H1 (cell line): Measurements from ENCODE around the gene SLC1A3. TPM values are rescaled to one million over a fixed set of nuclear protein-coding genes. Genes with fewer than 3 reads are reported as not detected.

Experiments
- CTCF ChIA-PET: fragments of 300-600 bp; sonication (Branson Sonifier 250); formaldehyde crosslinking; loops from one replicate; lab custom pipeline; 2021; ENCODE audit not compliant: partially characterized antibody; lab: Charles Lee
- POLR2A ChIA-PET: fragments of 300-600 bp; sonication (Branson Sonifier 250); formaldehyde crosslinking; loops from one replicate; lab custom pipeline; 2021; ENCODE audit warnings: inconsistent platforms; ENCODE audit not compliant: partially characterized antibody; lab: Charles Lee
- DNase-seq, 2 experiments: peaks; one replicate each; pipeline versions ENCODE4 v3.0.0 to v3.0.0-alpha.2; 2010 to 2022; ENCODE audit warnings: low spot score in 2 of 2, low read depth in 1 of 2, mixed read lengths in 1 of 2
- FAIRE-seq: peaks from 2 replicates; lab custom pipeline; 2011; peaks lifted over from hg19 to GRCh38; lab: Jason Lieb, UNC
- H2AFZ ChIP-seq: 2 replicates; pipeline ENCODE4 v1.8.1; 2012; ENCODE audit warnings: low read length, inconsistent platforms
- H2AK5ac ChIP-seq: 2 replicates; pipeline ENCODE4 v1.6.1; 2013; ENCODE audit warnings: low read depth, low read length
- H2BK120ac ChIP-seq: replicated peaks from 2 replicates; pipeline ENCODE3; 2013; ENCODE audit warnings: low read depth, low read length, inconsistent platforms
- H2BK12ac ChIP-seq: 2 replicates; pipeline ENCODE4 v1.6.1; 2013; ENCODE audit warnings: low read depth, low read length
- H2BK15ac ChIP-seq: 2 replicates; pipeline ENCODE4 v1.6.1; 2013; ENCODE audit warnings: low read length
- H2BK20ac ChIP-seq: 2 replicates; pipeline ENCODE4 v1.6.1; 2013; ENCODE audit warnings: low read length
- H2BK5ac ChIP-seq: 2 replicates; pipeline ENCODE4 v1.6.1; 2013; ENCODE audit warnings: low read depth, low read length
- H3K14ac ChIP-seq: 2 replicates; pipeline ENCODE4 v1.6.1; 2013; ENCODE audit warnings: inconsistent platforms; ENCODE audit not compliant: insufficient read length
- H3K18ac ChIP-seq: 2 replicates; pipeline ENCODE4 v1.6.1; 2013; ENCODE audit warnings: low read length; ENCODE audit errors: extremely low read depth
- H3K23ac ChIP-seq: 2 replicates; pipeline ENCODE4 v1.6.1; 2013; ENCODE audit warnings: inconsistent platforms; ENCODE audit not compliant: insufficient read length
- H3K23me2 ChIP-seq: 2 replicates; pipeline ENCODE4 v1.6.1; 2013; ENCODE audit warnings: low read depth, low read length
- H3K27ac ChIP-seq: 2 replicates; pipeline ENCODE4 v1.6.1; 2011; ENCODE audit warnings: low read depth, low read length, inconsistent platforms
- H3K27me3 ChIP-seq, 4 experiments: replicated peaks in 1 of 4; 1 replicate in 1 of 4; 2 replicates in 3 of 4; pipeline versions ENCODE4 v1.6.1 to v1.8.1; 2011 to 2013; ENCODE audit warnings: low read length in 3 of 4, mild to moderate bottlenecking in 3 of 4, inconsistent platforms in 2 of 4, mixed read lengths in 2 of 4, moderate library complexity in 1 of 4; ENCODE audit not compliant: control insufficient read depth in 3 of 4, insufficient read depth in 3 of 4; ENCODE audit errors: extremely low read depth in 1 of 4
- H3K36me3 ChIP-seq, 4 experiments: 2 replicates each; pipeline versions ENCODE4 v1.6.1 to v1.8.1; 2011 to 2013; ENCODE audit warnings: mild to moderate bottlenecking in 4 of 4, low read length in 3 of 4, moderate library complexity in 2 of 4, control low read depth in 1 of 4, inconsistent platforms in 1 of 4; ENCODE audit not compliant: insufficient read depth in 4 of 4, control insufficient read depth in 2 of 4
- H3K4ac ChIP-seq: replicated peaks from 2 replicates; pipeline ENCODE3; 2013; ENCODE audit warnings: low read length, low read depth, mixed read lengths, inconsistent platforms; ENCODE audit not compliant: insufficient read length
- H3K4me1 ChIP-seq, 4 experiments: replicated peaks in 1 of 4; 1 replicate in 1 of 4; 2 replicates in 3 of 4; pipeline versions ENCODE4 v1.6.1 to v1.8.1; 2011 to 2013; ENCODE audit warnings: low read length in 3 of 4, inconsistent platforms in 2 of 4, mixed read lengths in 1 of 4; ENCODE audit not compliant: insufficient read depth in 4 of 4, control insufficient read depth in 3 of 4
- H3K4me2 ChIP-seq, 2 experiments: 2 replicates each; pipeline versions ENCODE4 v1.6.1 to v1.8.1; 2011 to 2013; ENCODE audit warnings: low read depth in 2 of 2, low read length in 2 of 2, control low read depth in 1 of 2, inconsistent platforms in 1 of 2, mild to moderate bottlenecking in 1 of 2; ENCODE audit not compliant: insufficient read depth in 1 of 2
- H3K4me3 ChIP-seq, 4 experiments: fragments of 200-600, 300-600 bp in 1 of 4; sonication (generic), shearing (Covaris generic), sonication (Bioruptor Twin) in 1 of 4; 2 replicates each; pipeline versions ENCODE4 v1.5.1 to v1.8.1; 2011 to 2016; ENCODE audit warnings: low read length in 4 of 4, low read depth in 3 of 4, control low read depth in 2 of 4, inconsistent platforms in 2 of 4, mild to moderate bottlenecking in 2 of 4, mixed read lengths in 1 of 4, moderate library complexity in 1 of 4; ENCODE audit not compliant: insufficient read depth in 2 of 4; ENCODE audit errors: extremely low read depth in 1 of 4
- H3K56ac ChIP-seq: replicated peaks from 2 replicates; pipeline ENCODE3; 2013; ENCODE audit warnings: low read depth, mild to moderate bottlenecking, mixed read lengths, low read length, inconsistent platforms; ENCODE audit not compliant: insufficient read length
- H3K79me1 ChIP-seq: 2 replicates; pipeline ENCODE4 v1.6.1; 2013; ENCODE audit warnings: low read depth, low read length, control low read depth
- H3K79me2 ChIP-seq, 2 experiments: 2 replicates each; pipeline versions ENCODE4 v1.6.1 to v1.8.1; 2012 to 2013; ENCODE audit warnings: low read length in 2 of 2, mild to moderate bottlenecking in 2 of 2, inconsistent platforms in 1 of 2; ENCODE audit not compliant: insufficient read depth in 2 of 2, control insufficient read depth in 1 of 2
- H3K9ac ChIP-seq, 4 experiments: replicated peaks in 1 of 4; 1 replicate in 1 of 4; 2 replicates in 3 of 4; pipeline versions ENCODE4 v1.6.1 to v1.8.1; 2011 to 2013; ENCODE audit warnings: low read depth in 3 of 4, low read length in 3 of 4, control low read depth in 2 of 4, mild to moderate bottlenecking in 2 of 4, moderate library complexity in 2 of 4, inconsistent platforms in 1 of 4; ENCODE audit errors: extremely low read depth in 1 of 4
- H3K9me3 ChIP-seq, 2 experiments: 2 replicates each; pipeline versions ENCODE4 v1.6.1 to v1.8.1; 2012 to 2013; ENCODE audit warnings: mild to moderate bottlenecking in 2 of 2, moderate library complexity in 2 of 2, control low read depth in 1 of 2, inconsistent platforms in 1 of 2, low read depth in 1 of 2, low read length in 1 of 2, mixed read lengths in 1 of 2; ENCODE audit not compliant: insufficient read depth in 2 of 2
- H4K20me1 ChIP-seq, 2 experiments: replicated peaks in 1 of 2; 2 replicates each; pipeline versions ENCODE3 to v1.8.1; 2011 to 2013; ENCODE audit warnings: inconsistent platforms in 2 of 2, low read length in 2 of 2, mild to moderate bottlenecking in 1 of 2; ENCODE audit not compliant: insufficient read depth in 2 of 2, control insufficient read depth in 1 of 2
- H4K5ac ChIP-seq: 2 replicates; pipeline ENCODE4 v1.6.1; 2013; ENCODE audit warnings: low read length, low read depth, mixed read lengths, inconsistent platforms; ENCODE audit not compliant: insufficient read length
- H4K8ac ChIP-seq: 2 replicates; pipeline ENCODE4 v1.8.0; 2013; ENCODE audit warnings: mild to moderate bottlenecking, moderate library complexity, low read length, inconsistent platforms; ENCODE audit not compliant: insufficient read depth; ENCODE audit errors: extremely low read depth
- H4K91ac ChIP-seq: replicated peaks from 2 replicates; pipeline ENCODE3; 2013; ENCODE audit warnings: low read length, mixed read lengths, inconsistent platforms; ENCODE audit not compliant: insufficient read length
- BCL11A ChIP-seq, 2 experiments: IDR thresholded peaks; one replicate each; pipeline ENCODE4 v1.6.1; 2011; ENCODE audit warnings: low read depth in 2 of 2, low read length in 2 of 2, mild to moderate bottlenecking in 2 of 2
- BRCA1 ChIP-seq: IDR thresholded peaks from 2 replicates; pipeline ENCODE4 v1.6.1; 2012; ENCODE audit warnings: low read depth, low read length, improper control_type of control experiment
- GABPA ChIP-seq: IDR thresholded peaks from 2 replicates; pipeline ENCODE4 v1.6.1; 2011; ENCODE audit warnings: mild to moderate bottlenecking, low read length, moderate library complexity, borderline replicate concordance; ENCODE audit not compliant: insufficient read depth
- GTF2F1 ChIP-seq: IDR thresholded peaks from 2 replicates; pipeline ENCODE4 v1.6.1; 2012; ENCODE audit warnings: low read depth, low read length, improper control_type of control experiment, borderline replicate concordance
- KDM4A ChIP-seq: IDR thresholded peaks from one replicate; pipeline ENCODE4 v1.7.1; 2012; ENCODE audit warnings: low read depth, mild to moderate bottlenecking, moderate library complexity, low read length, inconsistent platforms; ENCODE audit not compliant: severe bottlenecking
- WGBS, 2 experiments: shearing (Covaris generic) in 1 of 2; methylation state at CpG; one replicate each; pipeline versions ENCODE4 v1.1.6 to v1.1.7; 2013 to 2015; ENCODE audit warnings: low lambda C conversion rate in 2 of 2, mixed read lengths in 2 of 2, inconsistent platforms in 1 of 2, low coverage in 1 of 2, missing lambda C conversion rate in 1 of 2; ENCODE audit not compliant: insufficient replicate concordance in 2 of 2, insufficient coverage in 1 of 2, insufficient read length in 1 of 2; ENCODE audit errors: extremely low coverage in 1 of 2, missing lambda C conversion rate in 1 of 2; 5-methylcytosine and 5-hydroxymethylcytosine counted together
- polyA plus RNA-seq, 7 experiments: library from polyadenylated mRNA; depleted of rRNA in 3 of 7; stranded (reverse) in 5 of 7; unstranded in 2 of 7; fragments of >200 nt in 5 of 7; fragments of 200-250 nt in 2 of 7; gene quantifications; 1 replicate in 5 of 7; 2 replicates in 1 of 7; 4 replicates in 1 of 7; pipeline versions ENCODE4 v1.2.1 to v1.2.3, GENCODE V29; 2011 to 2013; ENCODE audit warnings: missing spikeins in 2 of 7, mixed read lengths in 2 of 7
- total RNA-seq: library from RNA; stranded (reverse); fragmentation: NEBNext Ultra II Directional; extraction: Animal tissue kit (Norgen Biotek cat#: 25700); gene quantifications from 2 replicates; pipeline ENCODE4 v1.2.1, GENCODE V29; 2021

SLC1A3 gene
- total and polyA plus RNA-seq, 2 of the 8 experiments (the other 6 are each of a cell fraction or from before 2014, with no cell fraction given) = 26.7 to 35.3 TPM

DNA sequence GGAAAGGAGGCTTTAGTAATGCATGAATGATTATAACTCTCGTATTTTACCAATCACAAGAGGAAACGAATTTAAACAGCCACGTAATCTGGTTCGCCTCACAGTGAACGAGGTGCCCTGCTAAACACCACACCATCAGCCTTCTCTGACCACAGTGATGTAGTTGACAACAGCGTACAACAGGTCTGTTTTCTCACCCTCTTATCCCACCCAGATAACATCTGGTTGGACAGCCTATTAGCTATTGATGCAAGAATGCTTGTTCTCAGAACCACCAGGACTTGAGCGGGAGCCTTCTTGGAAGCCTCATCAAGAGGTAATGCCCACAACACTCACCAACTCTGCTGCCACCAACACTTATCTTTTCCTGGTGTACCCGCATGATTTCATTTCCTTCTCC, 23.3 kb downstream of the SLC1A3 start:
- Histone ChIP-seq H3K36me3 (peaks cover 6 to 20% (median 15%) of the 10 kb centered on the region in 4 experiments; a peak in 6 of 8 replicates), H3K4ac (no peak overlapping the region), H3K9ac (no peak overlapping the region), H3K23me2 (no peaks in the 10 kb centered on the region), H3K4me1 (no peaks in the 10 kb centered on the region), H2BK12ac (no peak overlapping the region), H3K27ac (no peak overlapping the region), H2AFZ (no peak overlapping the region), H2AK5ac (no peak overlapping the region), H4K8ac (no peak overlapping the region), H3K9me3 (no peaks in the 10 kb centered on the region), H4K91ac (no peak overlapping the region), H2BK5ac (no peak overlapping the region), H3K79me2 (no peaks in the 10 kb centered on the region), H2BK15ac (no peak overlapping the region), H2BK120ac (no peak overlapping the region), H3K14ac (no peak overlapping the region), H4K5ac (no peak overlapping the region), H2BK20ac (no peak overlapping the region), H4K20me1 (no peaks in the 10 kb centered on the region), H3K4me2 (no peak overlapping the region), H3K27me3 (no peaks in the 10 kb centered on the region), H3K79me1 (no peaks in the 10 kb centered on the region), H3K4me3 (no peak overlapping the region), H3K56ac (no peak overlapping the region), H3K18ac (no peak overlapping the region), H3K23ac (no peak overlapping the region)
- CTCF ChIA-PET = interaction anchor here (0.6 to 1.5 kb wide), 3 partner anchors 60 to 215 kb away, joined by 3 to 4 read pairs (median 4); no protein-coding TSS in a partner anchor
- 91% methylated on average over 7 of the region's 8 CpGs; no CpG with 5 or more reads in 1 of the 2 experiments for WGBS, 2 experiments
- DNase-seq (no peak), FAIRE-seq (no peak)
- POLR2A ChIA-PET = interaction anchor here (1.2 kb wide), 1 partner anchor 16 kb away, joined by 3 read pairs; no protein-coding TSS in a partner anchor
- TF ChIP-seq KDM4A (no peak), GTF2F1 (no peak), BRCA1 (no peak), BCL11A (IDR thresholded peaks at IDR 0.05; ENCODE audit: low read depth in 2 of 2, low read length in 2 of 2) (no peak), GABPA (no peak)
